HCT116 (cell line): ENCODE results near the gene ALOXE3. TPM values are rescaled to one million over a fixed set of nuclear protein-coding genes. Genes with fewer than 3 reads are reported as not detected.
A peak's percentile ranks its signal among the peaks of the same experiment; 100 is the strongest.

ENCODE experiments used
- ATAC-seq: fragments of 200-7000 bp; cut with Tn5 transposase; 2 replicates; pipeline ENCODE4 v1.9.1; 2020; ENCODE audit warnings: mild to moderate bottlenecking, moderate library complexity
- BruUV-seq: library from RNA; stranded (reverse); fragments of 400-500 nt; replicated peaks from 2 replicates; lab custom pipeline; 2021; lab: Mats Ljungman, UMichigan
- CTCF ChIA-PET: fragments of 300-600 bp; sonication (Branson Sonifier 250); formaldehyde crosslinking; loops from one replicate; lab custom pipeline; 2021; ENCODE audit warnings: antibody characterized with exemption; lab: Charles Lee
- POLR2A ChIA-PET: fragments of 300-600, 350-600 bp; sonication (Branson Sonifier 250); formaldehyde crosslinking; loops from one replicate; lab custom pipeline; 2021; ENCODE audit warnings: antibody characterized with exemption; lab: Charles Lee
- RAD21 ChIA-PET, 2 experiments: fragments of 300-600 bp; sonication (Branson Sonifier 250); formaldehyde crosslinking; loops; one replicate each; lab custom pipeline; 2023; ENCODE audit warnings: low total read pairs in 2 of 2; ENCODE audit not compliant: uncharacterized antibody in 2 of 2, unreplicated experiment in 2 of 2, low non-redundant PET in 1 of 2; lab: Charles Lee
- DNase-seq: peaks from one replicate; pipeline ENCODE4 v3.0.0-alpha.2; 2010; ENCODE audit warnings: low read depth, low spot score
- H2AFZ ChIP-seq: fragments of 200-600 bp; shearing (Covaris generic), sonication (generic); 2 replicates; pipeline ENCODE4 v1.6.1; 2017; ENCODE audit warnings: low read depth, mixed run types, mixed read lengths, antibody characterized with exemption, low read length; ENCODE audit not compliant: poor library complexity, severe bottlenecking
- H3K27ac ChIP-seq: 2 replicates; pipeline ENCODE4 v1.5.1; 2012; ENCODE audit warnings: low read depth, low read length
- H3K27me3 ChIP-seq: fragments of 200-600 bp; sonication (generic); 2 replicates; pipeline ENCODE4 v1.6.1; 2016; ENCODE audit warnings: mixed run types, low read length, mixed read lengths; ENCODE audit not compliant: insufficient read depth
- H3K36me3 ChIP-seq, 2 experiments: fragments of 200-500 bp in 1 of 2; fragments of 200-600 bp in 1 of 2; sonication (Bioruptor generic) in 1 of 2; sonication (generic) in 1 of 2; 2 replicates each; pipeline versions ENCODE4 v1.5.1 to v1.6.1; 2014 to 2016; ENCODE audit warnings: low read length in 2 of 2, inconsistent platforms in 1 of 2, mixed read lengths in 1 of 2, mixed run types in 1 of 2; ENCODE audit not compliant: insufficient read depth in 2 of 2, control insufficient read depth in 1 of 2
- H3K4me1 ChIP-seq, 2 experiments: fragments of 200-600 bp in 1 of 2; sonication (generic) in 1 of 2; 2 replicates each; pipeline versions ENCODE4 v1.5.1 to v1.6.1; 2012 to 2017; ENCODE audit warnings: low read length in 2 of 2, inconsistent platforms in 1 of 2, mild to moderate bottlenecking in 1 of 2, mixed read lengths in 1 of 2, mixed run types in 1 of 2, moderate library complexity in 1 of 2; ENCODE audit not compliant: insufficient read depth in 2 of 2, control insufficient read depth in 1 of 2
- H3K4me2 ChIP-seq: fragments of 200-600 bp; sonication (generic); 2 replicates; pipeline ENCODE4 v1.6.1; 2017; ENCODE audit warnings: mixed run types, low read length, mixed read lengths
- H3K4me3 ChIP-seq, 2 experiments: fragments of 200-600 bp in 1 of 2; sonication (generic) in 1 of 2; replicated peaks in 1 of 2; 2 replicates each; pipeline ENCODE4 v1.5.1; 2011 to 2016; ENCODE audit warnings: low read length in 2 of 2, control low read depth in 1 of 2, low read depth in 1 of 2, mild to moderate bottlenecking in 1 of 2, mixed read lengths in 1 of 2, mixed run types in 1 of 2
- H3K79me2 ChIP-seq: fragments of 200-600 bp; sonication (generic); 2 replicates; pipeline ENCODE4 v1.6.1; 2017; ENCODE audit warnings: mild to moderate bottlenecking, mixed run types, low read length, moderate library complexity, mixed read lengths; ENCODE audit not compliant: insufficient read depth
- H3K9ac ChIP-seq: fragments of 200-600 bp; sonication (generic); 2 replicates; pipeline ENCODE4 v1.6.1; 2016; ENCODE audit warnings: low read length, mixed read lengths
- H3K9me2 ChIP-seq: fragments of 200-600 bp; sonication (generic), shearing (Covaris generic); 2 replicates; pipeline ENCODE4 v1.6.1; 2017; ENCODE audit warnings: mixed run types, mild to moderate bottlenecking, moderate library complexity; ENCODE audit not compliant: insufficient read depth
- H3K9me3 ChIP-seq, 2 experiments: fragments of 200-500 bp in 1 of 2; fragments of 200-600 bp in 1 of 2; sonication (Bioruptor generic) in 1 of 2; sonication (generic) in 1 of 2; 2 replicates each; pipeline ENCODE4 v1.6.1; 2014 to 2017; ENCODE audit warnings: low read length in 2 of 2, mixed read lengths in 2 of 2, inconsistent platforms in 1 of 2, low read depth in 1 of 2, mild to moderate bottlenecking in 1 of 2, mixed run types in 1 of 2, moderate library complexity in 1 of 2; ENCODE audit not compliant: control insufficient read depth in 1 of 2, insufficient read depth in 1 of 2
- H4K20me1 ChIP-seq: fragments of 200-600 bp; sonication (generic), shearing (Covaris generic); 2 replicates; pipeline ENCODE4 v1.6.1; 2017; ENCODE audit warnings: mixed run types, mild to moderate bottlenecking, moderate library complexity; ENCODE audit not compliant: insufficient read depth
- CBX3 ChIP-seq: IDR thresholded peaks from 2 replicates; pipeline ENCODE4 v1.6.1; 2012; ENCODE audit warnings: low read depth
- CEBPB ChIP-seq: IDR thresholded peaks from 2 replicates; pipeline ENCODE4 v1.6.1; 2012; ENCODE audit warnings: low read depth
- EGR1 ChIP-seq: IDR thresholded peaks from 2 replicates; pipeline ENCODE4 v1.6.1; 2012; ENCODE audit warnings: low read depth
- EZH2 ChIP-seq: fragments of 200-600 bp; sonication (generic); IDR thresholded peaks from 2 replicates; pipeline ENCODE4 v1.6.1; 2017; ENCODE audit warnings: antibody characterized with exemption, mixed run types
- EZH2phosphoT487 ChIP-seq: fragments of 200-600 bp; IDR thresholded peaks from 2 replicates; pipeline ENCODE4 v1.6.1; 2018; ENCODE audit warnings: antibody characterized with exemption, borderline replicate concordance
- FOSL1 ChIP-seq: IDR thresholded peaks from 2 replicates; pipeline ENCODE4 v1.6.1; 2012; ENCODE audit warnings: low read depth
- JUND ChIP-seq: IDR thresholded peaks from 2 replicates; pipeline ENCODE4 v1.6.1; 2012
- POLR2AphosphoS5 ChIP-seq: IDR thresholded peaks from 2 replicates; pipeline ENCODE4 v1.6.1; 2011; ENCODE audit warnings: mild to moderate bottlenecking, low read depth, low read length, moderate library complexity
- SIN3A ChIP-seq: IDR thresholded peaks from 2 replicates; pipeline ENCODE4 v1.6.1; 2012; ENCODE audit warnings: low read depth
- SP1 ChIP-seq: IDR thresholded peaks from 2 replicates; pipeline ENCODE4 v1.6.1; 2012; ENCODE audit warnings: low read depth
- YY1 ChIP-seq: IDR thresholded peaks from 2 replicates; pipeline ENCODE4 v1.6.1; 2011; ENCODE audit warnings: low read length, low read depth, moderate library complexity, mild to moderate bottlenecking; ENCODE audit not compliant: insufficient replicate concordance; ENCODE audit errors: extremely low read depth
- ZFX ChIP-seq: fragments of 450-650 bp; IDR thresholded peaks from 2 replicates; pipeline ENCODE4 v1.6.1; 2017
- intact Hi-C: fragments of 100-400 bp; cut with micrococcal nuclease; formaldehyde crosslinking; loops from 2 replicates; pipeline ENCODE4 v1.10.0; 2022
- total RNA-seq: library from RNA; stranded (reverse); gene quantifications from one replicate; pipeline ENCODE4 v1.2.1, GENCODE V29; 2021; ENCODE audit not compliant: unreplicated experiment
- TF ChIP-seq, protein P1 (sequence below): IDR thresholded peaks from 2 replicates; pipeline ENCODE4 v1.6.1; 2012; ENCODE audit warnings: low read depth
- TF ChIP-seq, protein P2 (sequence below): IDR thresholded peaks from 2 replicates; pipeline ENCODE4 v1.6.1; 2012
- TF ChIP-seq, protein P3 (sequence below), 3 experiments: fragments of 200-600 bp in 1 of 3; sonication (generic) in 1 of 3; IDR thresholded peaks in 2 of 3; conservative IDR thresholded peaks in 1 of 3; 2 replicates each; pipeline ENCODE4 v1.5.1; 2012 to 2017; ENCODE audit warnings: low read depth in 2 of 3, low read length in 2 of 3, antibody characterized with exemption in 1 of 3, borderline replicate concordance in 1 of 3, control low read depth in 1 of 3, mild to moderate bottlenecking in 1 of 3, mixed read lengths in 1 of 3, mixed run types in 1 of 3, moderate library complexity in 1 of 3; ENCODE audit not compliant: insufficient read depth in 1 of 3

Gene ALOXE3
- total RNA-seq, 1 experiment from 2014 or later = 3.5 TPM

DNA sequence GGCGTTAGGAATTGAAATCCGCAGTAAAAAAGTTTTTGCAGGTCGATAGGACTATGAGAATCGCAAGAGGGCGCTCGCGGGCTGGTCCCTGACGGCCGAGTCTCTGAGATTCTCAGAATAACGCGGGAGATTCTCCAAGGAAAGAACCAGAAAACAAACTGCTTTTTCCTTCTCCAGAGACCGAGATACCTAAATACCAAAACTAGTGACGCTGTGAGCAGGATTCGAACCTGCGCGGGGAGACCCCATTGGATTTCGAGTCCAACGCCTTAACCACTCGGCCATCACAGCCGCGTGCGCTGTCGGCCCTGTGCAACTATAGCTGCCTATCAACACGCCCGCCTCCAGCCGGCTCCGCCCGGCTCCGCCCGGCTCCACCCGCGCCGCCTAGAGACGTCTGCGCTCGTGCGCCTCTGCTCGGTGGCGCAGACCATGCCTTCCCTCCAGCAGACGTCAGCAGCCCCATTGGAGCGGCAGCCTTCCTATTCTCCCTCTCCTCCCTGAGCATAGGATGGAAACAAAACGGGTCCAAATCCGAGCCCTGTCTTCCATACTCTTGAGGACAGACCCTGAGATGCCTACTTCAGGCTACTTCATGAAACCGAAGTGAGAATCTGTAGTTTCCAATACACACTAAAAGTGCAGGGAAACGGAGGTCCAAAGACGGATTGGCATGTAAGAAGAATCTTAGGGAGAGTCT, 20.5 kb upstream of the ALOXE3 start (continued):
- TF ChIP-seq, protein P1, sequence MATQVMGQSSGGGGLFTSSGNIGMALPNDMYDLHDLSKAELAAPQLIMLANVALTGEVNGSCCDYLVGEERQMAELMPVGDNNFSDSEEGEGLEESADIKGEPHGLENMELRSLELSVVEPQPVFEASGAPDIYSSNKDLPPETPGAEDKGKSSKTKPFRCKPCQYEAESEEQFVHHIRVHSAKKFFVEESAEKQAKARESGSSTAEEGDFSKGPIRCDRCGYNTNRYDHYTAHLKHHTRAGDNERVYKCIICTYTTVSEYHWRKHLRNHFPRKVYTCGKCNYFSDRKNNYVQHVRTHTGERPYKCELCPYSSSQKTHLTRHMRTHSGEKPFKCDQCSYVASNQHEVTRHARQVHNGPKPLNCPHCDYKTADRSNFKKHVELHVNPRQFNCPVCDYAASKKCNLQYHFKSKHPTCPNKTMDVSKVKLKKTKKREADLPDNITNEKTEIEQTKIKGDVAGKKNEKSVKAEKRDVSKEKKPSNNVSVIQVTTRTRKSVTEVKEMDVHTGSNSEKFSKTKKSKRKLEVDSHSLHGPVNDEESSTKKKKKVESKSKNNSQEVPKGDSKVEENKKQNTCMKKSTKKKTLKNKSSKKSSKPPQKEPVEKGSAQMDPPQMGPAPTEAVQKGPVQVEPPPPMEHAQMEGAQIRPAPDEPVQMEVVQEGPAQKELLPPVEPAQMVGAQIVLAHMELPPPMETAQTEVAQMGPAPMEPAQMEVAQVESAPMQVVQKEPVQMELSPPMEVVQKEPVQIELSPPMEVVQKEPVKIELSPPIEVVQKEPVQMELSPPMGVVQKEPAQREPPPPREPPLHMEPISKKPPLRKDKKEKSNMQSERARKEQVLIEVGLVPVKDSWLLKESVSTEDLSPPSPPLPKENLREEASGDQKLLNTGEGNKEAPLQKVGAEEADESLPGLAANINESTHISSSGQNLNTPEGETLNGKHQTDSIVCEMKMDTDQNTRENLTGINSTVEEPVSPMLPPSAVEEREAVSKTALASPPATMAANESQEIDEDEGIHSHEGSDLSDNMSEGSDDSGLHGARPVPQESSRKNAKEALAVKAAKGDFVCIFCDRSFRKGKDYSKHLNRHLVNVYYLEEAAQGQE = no peak

DNA sequence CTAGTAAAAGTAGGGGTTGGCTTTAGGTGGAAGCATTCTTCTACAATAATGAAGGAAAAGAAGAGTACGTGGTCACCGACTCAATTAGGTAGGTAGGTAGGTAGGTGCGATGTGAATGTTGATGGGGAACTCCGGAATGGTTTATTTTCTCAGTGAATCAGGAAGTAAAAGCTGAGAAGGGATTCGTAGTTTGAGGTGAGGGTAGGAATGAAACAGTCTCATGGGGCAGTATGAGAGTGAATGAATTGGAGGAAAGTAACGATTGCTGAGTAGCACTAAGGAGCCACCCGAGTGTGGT, 20.0 kb upstream of the ALOXE3 start:
- no peaks in the 10 kb centered on the region for H3K79me2 ChIP-seq
- peak overlapping the region in 1 of 2 experiments; percentile 33; a peak in 2 of 4 replicates for H3K4me3 ChIP-seq
- H3K27me3 ChIP-seq = no peaks in the 10 kb centered on the region
- H3K9ac ChIP-seq = peak overlapping the region; percentile 44; the same call in 1 of the 2 replicates
- peaks cover 4 to 21% of the 10 kb centered on the region in 2 experiments for H3K36me3 ChIP-seq
- H2AFZ ChIP-seq = peak overlapping the region; percentile 29
- DNase-seq (no peak), ATAC-seq (no peak)
- BruUV-seq = no TSS peak
- peaks cover 32 to 66% of the 10 kb centered on the region in 2 experiments for H3K4me1 ChIP-seq
- H4K20me1 ChIP-seq = 0 out of 2 replicates have a peak, but pooled peaks cover 6% of the 10 kb centered on the region
- ChIA-PET RAD21 (no interaction called here), POLR2A (interaction anchor here (2.2 to 3.7 kb wide), 2 partner anchors 14 to 35 kb away, joined by 6 to 25 read pairs; partner anchors contain the start of gene PER1), CTCF (interaction anchor here (1.2 to 2.8 kb wide), 4 partner anchors 11 to 64 kb away, joined by 3 to 13 read pairs (median 6); partner anchors contain the start of gene BORCS6)
- no peaks in the 10 kb centered on the region for H3K9me2 ChIP-seq
- H3K27ac ChIP-seq = peak overlapping the region; percentile 16
- TF ChIP-seq ZFX (no peak), FOSL1 (no peak), CBX3 (no peak), SIN3A (no peak; the same call in 1 of the 2 replicates), YY1 (no peak), EGR1 (no peak), EZH2 (no peak), POLR2AphosphoS5 (no peak), JUND (no peak), SP1 (no peak), CEBPB (no peak; the same call in 1 of the 2 replicates), EZH2phosphoT487 (no peak)
- TF ChIP-seq, protein P2, sequence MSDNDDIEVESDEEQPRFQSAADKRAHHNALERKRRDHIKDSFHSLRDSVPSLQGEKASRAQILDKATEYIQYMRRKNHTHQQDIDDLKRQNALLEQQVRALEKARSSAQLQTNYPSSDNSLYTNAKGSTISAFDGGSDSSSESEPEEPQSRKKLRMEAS = no peak
- TF ChIP-seq, protein P3, sequence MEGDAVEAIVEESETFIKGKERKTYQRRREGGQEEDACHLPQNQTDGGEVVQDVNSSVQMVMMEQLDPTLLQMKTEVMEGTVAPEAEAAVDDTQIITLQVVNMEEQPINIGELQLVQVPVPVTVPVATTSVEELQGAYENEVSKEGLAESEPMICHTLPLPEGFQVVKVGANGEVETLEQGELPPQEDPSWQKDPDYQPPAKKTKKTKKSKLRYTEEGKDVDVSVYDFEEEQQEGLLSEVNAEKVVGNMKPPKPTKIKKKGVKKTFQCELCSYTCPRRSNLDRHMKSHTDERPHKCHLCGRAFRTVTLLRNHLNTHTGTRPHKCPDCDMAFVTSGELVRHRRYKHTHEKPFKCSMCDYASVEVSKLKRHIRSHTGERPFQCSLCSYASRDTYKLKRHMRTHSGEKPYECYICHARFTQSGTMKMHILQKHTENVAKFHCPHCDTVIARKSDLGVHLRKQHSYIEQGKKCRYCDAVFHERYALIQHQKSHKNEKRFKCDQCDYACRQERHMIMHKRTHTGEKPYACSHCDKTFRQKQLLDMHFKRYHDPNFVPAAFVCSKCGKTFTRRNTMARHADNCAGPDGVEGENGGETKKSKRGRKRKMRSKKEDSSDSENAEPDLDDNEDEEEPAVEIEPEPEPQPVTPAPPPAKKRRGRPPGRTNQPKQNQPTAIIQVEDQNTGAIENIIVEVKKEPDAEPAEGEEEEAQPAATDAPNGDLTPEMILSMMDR (IDR thresholded peaks at IDR 0.05 in 2 of 3, conservative IDR thresholded peaks at IDR 0.05 in 1 of 3; ENCODE audit: borderline replicate concordance in 1 of 3, insufficient read depth in 1 of 3, low read depth in 2 of 3, low read length in 2 of 3) = no peak
- H3K4me2 ChIP-seq = peak overlapping the region; percentile 77
- intact Hi-C loops = loop anchor here (2.0 to 5.0 kb wide), 3 partner anchors 18 to 84 kb away; no protein-coding TSS in a partner anchor
- no peaks in the 10 kb centered on the region for H3K9me3 ChIP-seq
